Activated T-helper 9 cell treated with anti-CD3 and anti-CD28 coated beads, Interleukin-2, amount 50 U/mL, for 16 hours (primary cell): ENCODE measurements around the gene PYCARD.
"Not testable (repeated sequence)": the region's sequence is repeated elsewhere in the genome, so short reads cannot be mapped to it uniquely, and the experiment has no call there.

ENCODE experiments used
- DNase-seq: peaks from one replicate; pipeline ENCODE4 v3.0.0-alpha.2; 2020; ENCODE audit warnings: low read depth

Gene PYCARD

DNA sequence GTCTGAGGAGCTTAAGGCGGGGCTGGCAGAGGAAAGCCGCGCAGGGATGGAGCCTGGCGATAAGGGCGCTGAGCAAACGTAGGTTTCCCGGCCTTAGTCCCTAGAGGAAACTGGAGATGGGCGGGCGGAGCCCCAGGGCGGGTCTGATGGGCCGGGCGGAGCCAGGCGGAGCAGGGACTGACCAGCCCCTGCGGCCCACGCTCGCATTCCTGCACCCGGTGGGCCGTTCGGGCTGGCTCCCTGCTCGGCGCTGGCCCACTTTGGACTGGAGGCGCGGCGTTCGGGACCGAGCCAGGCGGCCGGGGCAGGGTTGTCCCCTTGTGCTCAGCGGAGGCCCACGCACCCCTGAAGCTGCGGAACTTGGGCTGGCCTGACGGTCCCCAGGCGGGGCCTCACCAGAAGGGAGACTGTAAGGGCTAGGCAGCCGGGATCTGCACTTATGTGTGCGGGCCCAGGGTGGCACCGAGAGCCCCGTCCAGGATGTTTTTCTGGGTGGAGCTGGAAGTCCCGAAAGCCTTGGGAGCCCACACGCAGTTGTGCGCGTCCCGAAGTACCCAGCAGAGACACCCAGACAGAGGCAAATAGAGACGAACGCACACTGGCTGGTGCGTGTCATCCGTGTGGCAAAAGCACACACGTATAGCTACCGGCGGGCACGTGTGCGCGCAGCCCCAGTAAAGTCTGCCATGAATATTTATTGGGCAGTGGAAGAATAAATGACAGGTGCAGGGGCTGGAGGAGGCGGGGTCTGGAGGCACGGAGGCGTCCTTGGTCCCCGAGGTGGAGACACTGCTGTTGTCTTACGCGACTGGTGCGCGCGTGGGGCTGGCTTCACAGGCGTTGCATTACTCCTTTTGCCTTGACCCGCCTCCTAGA, 13.0 kb upstream of the PYCARD start:
- DNase-seq, result no peak

DNA sequence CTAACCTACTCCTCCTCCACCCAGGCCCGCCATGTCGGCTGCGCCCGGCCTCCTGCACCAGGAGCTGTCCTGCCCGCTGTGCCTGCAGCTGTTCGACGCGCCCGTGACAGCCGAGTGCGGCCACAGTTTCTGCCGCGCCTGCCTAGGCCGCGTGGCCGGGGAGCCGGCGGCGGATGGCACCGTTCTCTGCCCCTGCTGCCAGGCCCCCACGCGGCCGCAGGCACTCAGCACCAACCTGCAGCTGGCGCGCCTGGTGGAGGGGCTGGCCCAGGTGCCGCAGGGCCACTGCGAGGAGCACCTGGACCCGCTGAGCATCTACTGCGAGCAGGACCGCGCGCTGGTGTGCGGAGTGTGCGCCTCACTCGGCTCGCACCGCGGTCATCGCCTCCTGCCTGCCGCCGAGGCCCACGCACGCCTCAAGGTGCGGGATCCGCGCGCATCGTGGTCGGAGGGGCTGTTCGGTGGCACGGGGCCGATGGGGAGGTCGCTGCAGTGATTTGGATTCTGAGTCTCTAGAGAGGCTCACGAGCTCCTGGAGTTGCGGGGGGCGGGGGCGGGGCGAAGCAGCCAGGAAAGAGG, 12.2 kb upstream of the PYCARD start:
- no peak for DNase-seq

DNA sequence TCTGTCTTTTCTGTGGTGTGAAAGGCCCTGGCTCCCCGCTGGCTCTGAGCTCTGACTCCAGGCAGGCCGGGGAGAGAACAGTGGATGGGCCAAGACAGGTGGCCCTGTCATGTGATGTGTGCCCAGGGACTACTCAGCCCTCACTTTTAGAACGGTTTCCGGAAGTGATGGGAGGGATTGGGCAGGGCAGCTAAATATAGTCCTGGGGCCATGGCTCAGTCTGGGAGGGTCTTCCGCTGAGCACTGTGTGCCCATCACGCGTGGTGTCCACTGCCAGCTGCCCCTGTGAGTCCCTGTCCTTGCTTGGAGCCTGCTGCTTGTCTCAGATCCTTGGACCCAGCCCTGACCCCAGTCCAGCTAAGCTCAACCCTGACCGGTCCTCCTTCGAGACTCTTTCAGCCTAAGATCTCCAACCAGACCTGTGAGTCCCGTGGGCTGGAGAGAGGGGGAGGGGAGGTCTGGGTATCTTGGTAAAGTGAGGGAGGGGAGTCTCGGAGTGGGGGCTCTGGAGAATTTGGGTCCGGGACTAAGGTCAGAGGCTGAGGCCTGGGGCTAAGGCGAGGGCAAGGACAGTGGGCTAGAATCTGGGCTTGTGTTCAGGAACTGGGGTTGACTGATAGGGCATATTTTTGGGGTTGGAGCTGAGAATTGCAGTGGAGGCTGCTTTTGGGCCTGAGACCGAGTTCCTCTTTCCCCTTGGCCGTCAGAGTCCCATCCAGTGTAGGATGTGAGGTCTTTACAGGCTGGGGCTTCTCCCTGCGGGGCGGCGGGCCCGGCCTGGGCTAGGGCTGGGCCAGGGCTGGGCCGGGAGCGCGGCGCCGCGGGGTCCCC, 11.5 kb upstream of the PYCARD start, which contains the start of gene TRIM72:
Gene TRIM72, plus strand, starts transcription at position 243 of the 831 bp plus-strand sequence. CDS start 620 bp downstream, outside the sequence.
- no peak for DNase-seq

DNA sequence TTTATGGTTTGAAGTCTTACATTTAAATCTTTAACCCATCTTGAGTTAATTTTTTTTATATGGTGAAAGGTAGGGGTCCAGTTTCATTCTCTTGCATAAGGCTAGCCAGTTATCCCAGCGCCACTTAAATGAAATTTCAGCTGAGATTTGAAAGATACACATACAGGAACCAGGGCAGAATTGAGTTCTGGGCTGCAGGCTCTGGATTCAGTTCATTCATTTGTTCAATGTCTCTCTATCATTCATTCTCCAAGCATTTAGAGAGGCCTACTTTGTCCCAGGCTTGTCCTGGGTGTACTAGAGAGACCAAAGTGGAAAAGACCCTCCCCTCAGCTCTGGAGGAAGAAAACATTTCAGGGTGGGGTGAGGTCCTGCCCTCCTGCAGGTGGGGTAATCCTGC, 10.8 kb upstream of the PYCARD start:
- no peak for DNase-seq

DNA sequence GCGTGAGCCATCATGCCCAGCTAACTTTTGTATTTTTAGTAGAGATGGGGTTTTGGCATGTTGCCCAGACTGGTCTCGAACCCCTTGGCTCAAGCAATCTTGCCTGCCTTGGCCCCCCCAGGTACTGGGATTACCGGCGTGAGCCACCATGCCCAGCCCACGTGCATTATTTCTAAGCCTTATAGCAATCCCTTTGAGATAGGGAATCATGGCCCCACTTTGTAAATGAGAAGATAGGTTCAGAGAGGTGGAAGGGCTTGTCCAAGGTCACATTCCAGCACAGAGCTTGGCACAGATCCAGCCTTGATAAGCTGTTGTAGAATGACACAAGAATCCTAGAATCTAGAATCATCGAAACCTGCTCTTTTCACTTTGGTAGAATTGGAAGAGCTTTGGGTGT, 4.2 kb upstream of the PYCARD start:
- DNase-seq, result no peak

DNA sequence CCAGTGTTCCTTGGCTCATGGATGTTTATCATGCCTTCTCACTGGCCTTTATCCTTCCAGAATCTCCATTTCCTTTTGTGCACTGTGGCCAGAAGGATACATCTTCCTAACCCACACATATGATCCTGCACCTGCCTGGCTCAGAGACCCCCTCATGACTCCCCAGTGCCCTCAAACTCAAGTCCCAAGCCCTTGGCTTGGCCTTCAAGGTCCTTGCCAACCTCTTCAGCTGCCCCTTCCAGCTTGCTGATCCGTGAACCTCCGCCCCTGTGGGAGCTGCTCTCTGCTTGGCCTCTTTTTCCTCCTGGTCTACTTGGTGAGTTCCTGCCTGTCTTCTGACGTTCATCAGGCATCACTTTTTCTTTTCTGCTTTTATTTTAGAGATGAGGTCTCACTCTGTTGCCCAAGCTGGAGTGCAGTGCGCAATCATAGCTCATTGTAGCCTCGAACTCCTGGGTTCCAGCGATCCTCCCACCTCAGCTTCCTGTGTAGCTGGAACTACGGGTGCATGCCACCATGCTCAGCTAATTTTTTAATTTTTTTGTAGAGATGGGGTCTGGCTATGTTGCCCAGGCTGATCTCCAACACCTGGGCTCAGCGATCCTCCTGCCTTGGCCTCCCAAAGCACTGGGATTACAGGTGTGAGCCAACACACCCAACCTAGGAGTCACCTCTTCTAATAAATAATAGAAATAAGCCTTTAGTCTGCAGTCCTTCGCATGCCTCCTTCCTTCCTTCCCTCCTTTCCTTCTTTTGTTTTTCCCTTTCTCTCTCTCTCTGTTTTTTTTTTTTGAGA, 2.5 kb upstream of the PYCARD start:
- DNase-seq, result no peak

DNA sequence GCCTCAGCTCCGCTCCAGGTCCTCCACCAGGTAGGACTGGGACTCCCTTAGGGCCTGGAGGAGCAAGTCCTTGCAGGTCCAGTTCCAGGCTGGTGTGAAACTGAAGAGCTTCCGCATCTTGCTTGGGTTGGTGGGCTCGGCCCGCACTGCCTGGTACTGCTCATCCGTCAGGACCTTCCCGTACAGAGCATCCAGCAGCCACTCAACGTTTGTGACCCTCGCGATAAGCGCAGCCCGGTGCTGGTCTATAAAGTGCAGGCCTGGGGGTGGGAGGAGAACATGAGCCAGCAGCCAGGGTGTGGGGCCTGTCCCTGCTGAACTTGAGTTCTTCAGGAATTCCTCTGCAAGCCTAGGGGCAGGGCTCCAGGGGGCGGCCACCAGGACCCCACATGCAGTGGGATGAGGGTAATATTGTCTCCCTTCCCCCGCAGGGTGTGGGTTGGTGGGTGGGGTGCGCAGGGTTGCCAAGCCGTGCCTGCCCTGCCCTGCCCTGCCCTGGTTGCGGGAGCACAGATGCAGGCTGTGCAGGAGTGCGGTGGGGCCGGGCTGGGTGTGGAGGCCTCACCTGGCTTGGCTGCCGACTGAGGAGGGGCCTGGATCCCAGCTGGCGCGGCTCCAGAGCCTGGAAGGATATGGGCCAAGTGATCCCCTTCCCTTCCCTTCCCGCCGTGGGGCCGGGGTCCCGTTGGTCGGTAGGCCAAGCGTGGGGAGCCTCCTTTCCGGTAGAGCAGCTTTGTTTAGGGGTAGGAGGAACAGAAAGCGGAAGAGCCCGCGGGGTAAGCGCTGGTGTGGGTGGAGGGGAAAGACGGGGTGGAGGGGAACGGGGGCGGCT, 762 bp downstream of the PYCARD start:
- DNase-seq, result no peak

DNA sequence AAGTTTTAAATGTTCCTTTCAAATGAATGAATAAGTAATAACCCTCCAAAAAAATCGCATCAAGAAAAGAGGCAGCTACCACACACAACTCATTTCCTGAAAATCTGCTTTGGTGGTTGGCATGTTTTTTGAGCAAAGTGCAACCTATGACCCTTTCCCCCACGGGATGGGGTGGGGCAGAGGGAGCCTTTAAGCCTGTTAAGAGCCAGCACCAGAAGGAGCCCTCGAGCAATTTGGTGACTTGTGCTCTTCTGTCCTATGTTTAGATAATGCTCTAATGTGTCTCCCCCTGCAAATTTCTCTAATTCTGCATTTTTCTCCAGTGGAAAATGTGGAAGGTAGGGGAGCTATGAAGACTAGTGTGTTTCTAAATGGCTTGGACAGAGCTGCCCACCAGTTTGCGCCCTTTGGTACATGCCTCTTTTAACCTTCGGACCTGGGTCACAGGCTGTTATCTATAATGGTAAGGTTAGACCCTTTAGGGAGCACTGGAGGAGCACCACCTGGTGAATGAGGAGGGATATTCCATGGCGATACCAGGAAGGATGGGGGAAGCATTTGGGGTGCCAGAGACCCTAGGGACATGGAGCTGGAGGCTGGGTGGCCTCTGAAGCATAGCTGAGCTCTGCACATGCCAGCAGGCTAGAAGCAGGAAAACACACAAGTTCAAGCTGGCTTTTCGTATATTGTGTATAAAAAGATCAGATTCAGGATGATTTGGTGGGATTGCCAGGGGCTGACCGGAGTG, 1.6 kb downstream of the PYCARD start:
- DNase-seq, result no peak

DNA sequence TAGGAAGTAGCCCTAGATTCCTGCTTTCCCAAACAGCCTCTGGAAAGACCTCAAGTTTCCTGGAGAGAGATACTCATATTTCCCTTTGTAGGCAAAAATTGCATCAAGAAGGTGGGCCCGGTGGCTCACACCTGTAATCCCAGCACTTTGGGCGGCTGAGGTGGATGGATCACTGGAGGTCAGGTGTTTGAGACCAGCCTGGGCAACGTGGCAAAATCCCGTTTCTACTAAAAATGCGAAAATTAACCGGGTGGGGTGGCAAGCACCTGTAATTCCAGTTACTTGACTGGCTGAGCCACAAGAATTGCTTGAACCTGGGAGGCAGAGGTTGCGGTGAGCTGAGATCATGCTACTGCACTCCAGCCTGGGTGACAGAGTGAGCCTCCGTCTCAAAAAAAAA, 2.4 kb downstream of the PYCARD start:
- DNase-seq, result not testable (repeated sequence)

DNA sequence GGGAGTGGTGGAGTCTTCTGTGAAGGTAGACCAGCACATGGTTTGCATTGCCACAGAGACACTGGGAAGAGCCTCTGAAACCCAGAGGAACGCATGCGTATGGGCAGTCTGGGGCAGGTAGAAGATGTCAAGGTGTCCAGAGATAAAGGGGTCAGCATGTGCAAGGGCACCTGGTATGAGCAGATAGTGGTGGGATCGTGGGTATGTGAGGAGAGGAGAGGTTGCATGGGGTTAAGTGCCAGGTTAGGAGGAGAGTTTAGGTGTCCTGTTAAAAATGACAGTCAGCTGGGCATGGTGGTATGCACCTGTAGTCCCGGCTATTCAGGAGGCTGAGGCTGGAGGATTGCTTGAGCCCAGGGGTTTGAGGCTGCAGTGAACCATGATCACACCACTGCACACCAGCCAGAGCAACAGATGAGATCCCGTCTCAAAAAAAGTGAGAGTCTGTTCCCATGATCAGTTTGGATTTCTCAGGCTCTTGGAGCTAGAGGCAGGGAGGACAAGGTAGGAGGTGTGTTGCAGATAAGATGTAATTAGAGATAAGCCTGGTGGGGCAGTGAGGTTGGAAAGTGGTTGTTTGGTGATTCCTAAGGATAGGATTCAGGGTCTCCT, 3.0 kb downstream of the PYCARD start:
- no peak for DNase-seq

DNA sequence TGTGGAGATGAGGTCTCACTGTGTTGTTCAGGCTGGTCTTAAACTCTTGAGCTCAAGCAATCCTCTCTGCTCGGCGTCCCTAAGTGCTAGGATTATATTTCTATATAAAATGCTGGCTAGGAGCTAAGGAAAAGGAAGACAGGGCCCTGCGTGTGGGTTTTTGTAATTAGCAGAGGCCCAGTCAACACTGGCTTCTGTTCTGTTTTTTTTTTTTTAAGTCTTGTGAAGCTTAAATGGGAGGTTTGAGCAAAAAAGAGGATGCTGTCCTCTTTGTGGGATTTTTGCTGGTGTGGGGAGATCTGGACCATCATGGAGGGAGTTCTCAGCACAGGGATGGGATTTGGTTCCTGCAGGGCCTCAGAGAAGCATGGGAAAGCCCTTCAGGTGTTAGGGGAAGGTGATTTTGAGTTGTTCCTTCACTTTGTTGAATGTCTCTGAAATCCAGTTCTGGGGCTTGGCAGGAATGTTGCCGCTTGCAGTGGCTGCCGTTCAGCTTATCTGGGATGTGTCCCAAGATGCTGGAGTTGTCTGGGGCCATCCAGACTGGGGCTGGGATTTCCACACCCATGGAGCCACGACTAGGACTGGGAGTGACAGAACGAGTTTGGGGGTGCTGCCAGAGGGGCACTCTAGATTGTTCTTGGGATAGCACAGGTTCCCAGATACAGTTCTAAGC, 4.2 kb downstream of the PYCARD start:
- DNase-seq, result no peak

DNA sequence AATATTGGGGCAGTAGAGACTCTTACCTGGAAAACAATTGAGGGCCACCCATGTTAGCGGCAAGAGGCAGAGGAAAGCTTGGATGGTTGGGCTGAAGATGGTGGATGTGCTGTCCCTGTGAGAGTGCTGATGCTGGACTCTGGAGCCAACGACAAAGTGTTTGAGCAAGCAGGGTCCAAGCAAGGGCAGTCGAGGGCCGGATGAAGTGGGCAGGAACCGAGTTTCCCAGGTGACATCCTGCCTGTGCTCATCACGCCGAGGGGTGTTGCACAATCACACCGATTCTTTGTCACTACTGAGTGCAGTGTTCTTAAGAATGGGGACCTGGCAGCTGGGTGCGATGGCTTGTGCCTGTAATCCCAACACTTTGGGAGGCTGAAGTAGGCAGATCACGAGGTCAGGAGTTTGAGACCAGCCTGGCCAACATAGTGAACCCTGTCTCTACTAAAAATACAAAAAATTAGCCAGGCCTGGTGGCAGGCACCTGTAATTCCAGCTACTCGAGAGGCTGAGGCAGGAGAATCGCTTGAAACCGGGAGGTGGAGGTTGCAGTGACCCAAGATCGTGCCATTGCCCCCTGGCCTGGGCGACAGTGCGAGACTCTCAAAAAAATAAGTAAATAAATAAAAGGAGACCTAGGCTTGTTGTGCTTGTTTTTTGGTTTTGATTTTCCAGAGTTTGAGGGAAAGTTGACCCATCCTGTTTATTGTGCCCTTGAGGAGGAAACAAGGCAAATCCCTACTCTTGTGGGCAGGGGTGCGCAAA, 6.1 kb downstream of the PYCARD start:
- no peak for DNase-seq

DNA sequence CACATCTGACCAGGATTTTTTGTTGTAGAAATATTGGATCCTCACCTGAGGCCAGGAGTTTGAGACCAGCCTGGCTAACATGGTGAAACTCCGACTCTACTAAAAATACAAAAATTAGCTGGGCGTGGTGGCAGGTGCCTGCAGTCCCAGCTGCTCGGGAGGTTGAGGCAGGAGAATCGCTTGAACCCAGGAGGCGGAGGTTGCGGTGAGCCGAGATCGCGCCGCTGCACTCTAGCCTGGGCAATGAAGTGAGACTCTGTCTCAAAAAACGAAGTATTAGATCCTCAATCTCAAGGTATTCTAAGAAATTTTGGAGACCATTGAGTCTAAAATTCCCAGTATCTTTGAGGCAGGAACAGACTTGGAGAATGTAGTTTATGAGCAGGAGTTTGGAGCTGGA, 6.7 kb downstream of the PYCARD start:
- DNase-seq, result not testable (repeated sequence)

DNA sequence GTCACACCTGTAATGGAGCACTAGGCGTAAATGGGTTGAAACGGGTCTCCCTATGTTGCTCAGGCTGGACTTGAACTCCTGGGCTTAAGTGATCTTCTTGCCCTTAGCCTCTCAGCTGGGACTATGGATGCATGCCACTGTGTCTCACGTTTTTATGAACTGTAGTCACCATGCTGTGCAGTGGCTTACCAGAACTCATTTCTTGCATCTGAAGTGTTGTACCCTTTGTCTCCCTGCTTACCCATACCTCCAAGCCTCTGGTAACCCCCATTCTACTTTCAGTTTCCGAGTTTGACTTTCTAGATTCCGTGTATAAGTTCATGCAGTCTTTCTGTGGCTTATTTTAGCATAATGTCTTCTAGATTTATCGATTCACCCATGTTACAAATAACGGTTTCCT, 7.7 kb downstream of the PYCARD start:
- no peak for DNase-seq

DNA sequence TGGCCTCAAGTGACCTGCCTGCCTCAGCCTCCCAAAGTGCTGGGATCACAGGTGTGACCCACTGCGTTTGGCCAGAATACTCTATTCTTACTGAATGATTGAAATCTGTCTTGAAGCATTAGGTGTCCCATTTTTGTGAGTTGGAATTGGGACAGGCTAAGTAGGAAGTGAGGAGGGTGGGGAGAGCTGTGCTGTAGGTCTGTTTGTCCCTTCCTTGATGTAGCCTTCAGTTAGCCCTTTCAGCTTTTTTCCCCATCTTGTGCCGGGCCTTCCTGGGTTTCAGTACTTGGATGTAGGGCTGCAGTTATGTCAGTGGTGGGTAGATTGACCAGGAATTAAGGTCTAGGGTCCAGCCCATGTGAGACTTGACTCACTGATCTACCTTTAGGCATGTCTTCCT, 8.7 kb downstream of the PYCARD start:
- no peak for DNase-seq

DNA sequence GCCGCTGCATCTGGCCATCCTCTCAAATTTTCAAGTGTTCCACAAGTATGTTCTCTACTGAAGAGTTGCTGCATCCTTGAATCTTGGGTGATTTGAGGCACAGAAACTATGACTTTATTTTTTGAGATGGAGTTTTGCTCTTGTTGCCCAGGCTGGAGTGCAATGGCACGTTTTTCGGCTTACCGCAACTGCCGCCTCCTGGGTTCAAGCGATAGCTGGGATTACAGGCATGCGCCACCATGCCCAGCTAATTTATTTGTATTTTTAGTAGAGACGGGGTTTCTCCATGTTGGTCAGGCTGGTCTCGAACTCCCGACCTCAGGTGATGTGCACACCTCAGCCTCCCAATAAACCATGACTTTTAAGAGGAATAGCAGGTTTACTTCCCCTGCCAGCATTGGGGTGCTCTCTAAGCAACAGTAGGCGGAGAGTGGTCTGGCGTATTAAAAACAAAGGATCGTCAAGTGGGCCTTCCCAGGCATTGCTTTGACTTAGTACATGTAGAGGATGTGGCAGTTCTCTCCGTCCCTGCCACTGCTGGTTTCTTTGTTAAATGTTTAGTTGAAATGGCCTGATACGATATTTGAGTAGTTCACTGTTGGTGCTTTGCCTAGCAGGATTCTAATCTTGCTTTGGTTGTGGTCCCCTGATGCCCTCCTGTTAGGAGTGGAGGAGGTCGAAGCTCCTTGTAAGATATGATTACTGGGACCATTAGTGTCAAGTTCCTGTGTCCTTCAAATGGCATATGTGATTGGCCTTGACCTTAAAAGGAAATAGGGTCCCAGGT, 9.5 kb downstream of the PYCARD start:
- DNase-seq, result no peak

DNA sequence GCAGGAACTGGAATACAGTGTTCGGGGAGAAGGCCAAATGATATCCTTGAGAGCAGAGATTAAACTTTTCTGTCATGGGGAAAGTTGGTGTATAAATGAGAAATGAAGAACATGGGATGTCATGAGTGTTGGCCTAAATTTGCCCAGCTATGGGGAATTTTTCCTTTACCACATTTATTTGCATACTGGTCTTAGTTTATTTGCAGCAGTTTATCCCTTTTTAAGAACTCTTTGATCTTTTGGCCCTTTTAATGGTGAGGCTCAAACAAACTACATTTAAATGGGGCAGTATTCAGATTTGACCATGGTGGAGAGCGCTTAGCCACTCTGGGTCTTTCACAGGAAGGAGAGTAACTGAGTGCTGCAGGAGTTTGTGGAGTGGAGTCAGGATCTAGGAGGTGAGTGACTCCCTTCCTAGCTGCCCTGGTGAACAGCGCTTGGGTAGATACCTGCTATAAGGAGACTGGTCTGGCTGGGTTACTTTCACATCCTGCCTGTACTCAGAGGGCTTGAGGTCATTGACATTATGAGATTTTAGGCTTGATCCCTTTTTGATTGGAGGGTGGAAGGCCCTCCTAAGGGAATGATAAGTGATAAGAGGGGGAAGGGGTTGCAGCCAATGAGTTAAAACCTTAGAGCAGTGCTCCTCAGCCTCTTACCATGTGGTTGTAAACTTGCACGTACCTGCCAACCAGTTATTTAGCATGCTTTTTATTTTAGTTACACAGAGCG, 10.7 kb downstream of the PYCARD start:
- DNase-seq, result no peak
